Mesenchymal stem cell (in vitro differentiated cells and primary cell): ENCODE measurements around the gene OMD.

Experiments used
- DNase-seq: peaks from one replicate; pipeline ENCODE4 v3.0.0-alpha.2; 2013
- H2AFZ ChIP-seq: one replicate; pipeline ENCODE4 v1.6.1; 2013; ENCODE audit warnings: low read depth, mild to moderate bottlenecking, control low read depth, inconsistent platforms, low read length, moderate library complexity
- H2AK5ac ChIP-seq: 2 replicates; pipeline ENCODE4 v1.6.1; 2013; ENCODE audit warnings: low read length, moderate library complexity, mild to moderate bottlenecking, inconsistent platforms; ENCODE audit not compliant: severe bottlenecking
- H2BK120ac ChIP-seq: one replicate; pipeline ENCODE4 v1.6.1; 2013; ENCODE audit warnings: low read depth, mild to moderate bottlenecking, inconsistent platforms, low read length, moderate library complexity
- H2BK12ac ChIP-seq, 2 experiments: one replicate each; pipeline ENCODE4 v1.6.1; 2013; ENCODE audit warnings: inconsistent platforms in 2 of 2, low read length in 2 of 2, mild to moderate bottlenecking in 2 of 2, moderate library complexity in 2 of 2, control low read depth in 1 of 2
- H2BK15ac ChIP-seq: one replicate; pipeline ENCODE4 v1.6.1; 2013; ENCODE audit warnings: mild to moderate bottlenecking, low read depth, inconsistent platforms; ENCODE audit not compliant: poor library complexity, severe bottlenecking
- H2BK5ac ChIP-seq: 2 replicates; pipeline ENCODE4 v1.6.1; 2013; ENCODE audit warnings: low read depth, mild to moderate bottlenecking, low read length, control low read depth, inconsistent platforms; ENCODE audit not compliant: poor library complexity, severe bottlenecking
- H3K14ac ChIP-seq, 2 experiments: one replicate each; pipeline ENCODE4 v1.6.1; 2013; ENCODE audit warnings: inconsistent platforms in 2 of 2, low read length in 2 of 2, control low read depth in 1 of 2, mild to moderate bottlenecking in 1 of 2, moderate library complexity in 1 of 2
- H3K18ac ChIP-seq, 2 experiments: one replicate each; pipeline ENCODE4 v1.6.1; 2013; ENCODE audit warnings: inconsistent platforms in 2 of 2, low read length in 2 of 2, control low read depth in 1 of 2, low read depth in 1 of 2, mild to moderate bottlenecking in 1 of 2
- H3K23ac ChIP-seq, 2 experiments: one replicate each; pipeline ENCODE4 v1.6.1; 2013; ENCODE audit warnings: inconsistent platforms in 2 of 2, low read length in 2 of 2, mild to moderate bottlenecking in 2 of 2, moderate library complexity in 2 of 2, control low read depth in 1 of 2
- H3K27ac ChIP-seq: 2 replicates; pipeline ENCODE4 v1.5.1; 2013; ENCODE audit warnings: mild to moderate bottlenecking, moderate library complexity, low read length, control low read depth, inconsistent platforms; ENCODE audit not compliant: poor library complexity, severe bottlenecking
- H3K27me3 ChIP-seq, 2 experiments: 2 replicates each; pipeline versions ENCODE4 v1.6.1 to v1.7.0; 2013; ENCODE audit warnings: low read length in 2 of 2, mild to moderate bottlenecking in 2 of 2, moderate library complexity in 2 of 2, control low read depth in 1 of 2, inconsistent platforms in 1 of 2; ENCODE audit not compliant: control insufficient read depth in 1 of 2, insufficient read depth in 1 of 2
- H3K36me3 ChIP-seq, 2 experiments: 2 replicates each; pipeline versions ENCODE4 v1.6.1 to v1.7.0; 2013; ENCODE audit warnings: low read length in 2 of 2, control low read depth in 1 of 2, inconsistent platforms in 1 of 2, low read depth in 1 of 2, mild to moderate bottlenecking in 1 of 2; ENCODE audit not compliant: insufficient read depth in 2 of 2, control insufficient read depth in 1 of 2
- H3K4ac ChIP-seq, 2 experiments: one replicate each; pipeline ENCODE4 v1.6.1; 2013; ENCODE audit warnings: inconsistent platforms in 2 of 2, low read length in 2 of 2, mild to moderate bottlenecking in 2 of 2, moderate library complexity in 2 of 2, control low read depth in 1 of 2, low read depth in 1 of 2
- H3K4me1 ChIP-seq: 2 replicates; pipeline ENCODE4 v1.6.1; 2013; ENCODE audit warnings: low read depth, low read length, control low read depth; ENCODE audit not compliant: control insufficient read depth, insufficient read depth
- H3K4me2 ChIP-seq: 2 replicates; pipeline ENCODE4 v1.6.1; 2013; ENCODE audit warnings: low read length, mild to moderate bottlenecking, inconsistent platforms; ENCODE audit not compliant: poor library complexity, severe bottlenecking
- H3K4me3 ChIP-seq, 2 experiments: 2 replicates each; pipeline versions ENCODE4 v1.5.1 to v1.7.0; 2013; ENCODE audit warnings: low read length in 2 of 2, mild to moderate bottlenecking in 2 of 2, control low read depth in 1 of 2, low read depth in 1 of 2; ENCODE audit not compliant: insufficient read depth in 1 of 2
- H3K79me1 ChIP-seq: replicated peaks from 2 replicates; pipeline ENCODE4 v1.6.1; 2013; ENCODE audit warnings: mild to moderate bottlenecking, control low read depth, low read length, inconsistent platforms; ENCODE audit not compliant: poor library complexity, severe bottlenecking
- H3K9ac ChIP-seq: 2 replicates; pipeline ENCODE4 v1.7.0; 2013; ENCODE audit warnings: mild to moderate bottlenecking, low read length, moderate library complexity
- H3K9me3 ChIP-seq: 2 replicates; pipeline ENCODE4 v1.7.0; 2013; ENCODE audit warnings: mild to moderate bottlenecking, low read length; ENCODE audit not compliant: control insufficient read depth
- H4K8ac ChIP-seq: one replicate; pipeline ENCODE4 v1.6.1; 2013; ENCODE audit warnings: inconsistent platforms, mild to moderate bottlenecking, low read length, moderate library complexity
- H4K91ac ChIP-seq: one replicate; pipeline ENCODE4 v1.6.1; 2013; ENCODE audit warnings: mild to moderate bottlenecking, low read length, inconsistent platforms
- WGBS: methylation state at CpG from one replicate; pipeline ENCODE4 v1.1.7; 2013; ENCODE audit warnings: mixed read lengths; 5-methylcytosine and 5-hydroxymethylcytosine counted together

The OMD gene

GRCh38 chr9:92402826-92403745, 21.2 kb downstream of the OMD start:
- no peak overlapping the region for H3K4ac ChIP-seq
- no peak for DNase-seq
- H3K27ac ChIP-seq: no peak overlapping the region
- H2BK15ac ChIP-seq: no peak overlapping the region
- no peak overlapping the region for H3K14ac ChIP-seq
- H3K79me1 ChIP-seq: no peaks in the 10 kb centered on the region
- H3K4me1 ChIP-seq: no peaks in the 10 kb centered on the region
- no peak overlapping the region for H2AK5ac ChIP-seq
- H3K23ac ChIP-seq: no peak overlapping the region
- H3K9ac ChIP-seq: peak overlapping the region; percentile 83
- H3K4me2 ChIP-seq: no peak overlapping the region
- no peaks in the 10 kb centered on the region for H3K36me3 ChIP-seq
- no peaks in the 10 kb centered on the region for H3K27me3 ChIP-seq
- 91% methylated on average over 2 of the region's 5 CpGs for WGBS
- no peak overlapping the region for H4K8ac ChIP-seq
- H3K4me3 ChIP-seq: peak overlapping the region in 1 of 2 experiments; percentile 49
- no peak overlapping the region for H2BK5ac ChIP-seq
- H4K91ac ChIP-seq: no peak overlapping the region
- no peak overlapping the region for H3K18ac ChIP-seq
- no peak overlapping the region for H2BK12ac ChIP-seq
- no peaks in the 10 kb centered on the region for H3K9me3 ChIP-seq
- H2BK120ac ChIP-seq: no peak overlapping the region
- H2AFZ ChIP-seq: no peak overlapping the region

- Histone ChIP-seq H3K14ac (no peak overlapping the region), H2BK120ac (no peak overlapping the region), H3K18ac (no peak overlapping the region), H3K27ac (no peak overlapping the region), H3K4me2 (no peak overlapping the region), H3K23ac (no peak overlapping the region), H4K8ac (no peak overlapping the region), H3K9ac (peak overlapping the region; percentile 83), H2AK5ac (no peak overlapping the region), H2AFZ (no peak overlapping the region), H3K36me3 (no peaks in the 10 kb centered on the region), H2BK5ac (no peak overlapping the region), H3K9me3 (no peaks in the 10 kb centered on the region), H2BK12ac (no peak overlapping the region), H2BK15ac (no peak overlapping the region), H3K4ac (no peak overlapping the region), H3K4me3 (no peak overlapping the region), H3K27me3 (no peaks in the 10 kb centered on the region), H4K91ac (no peak overlapping the region), H3K4me1 (no peaks in the 10 kb centered on the region), H3K79me1 (no peaks in the 10 kb centered on the region)
- WGBS: 100% methylated on average over 1 of the region's 1 CpG
- DNase-seq: no peak
These were observed 21.9 kb downstream of the OMD start for GRCh38 chr9:92402360-92402759.

GRCh38 chr9:92397853-92398252, 26.4 kb downstream of the OMD start:
- Histone ChIP-seq H2BK15ac (no peak overlapping the region), H3K14ac (no peak overlapping the region), H3K9me3 (no peaks in the 10 kb centered on the region), H3K27me3 (no peaks in the 10 kb centered on the region), H2AK5ac (no peak overlapping the region), H3K4me2 (no peak overlapping the region), H4K8ac (no peak overlapping the region), H3K4ac (no peak overlapping the region), H3K4me1 (no peaks in the 10 kb centered on the region), H3K23ac (no peak overlapping the region), H3K9ac (no peak overlapping the region), H3K4me3 (no peak overlapping the region), H2BK120ac (no peak overlapping the region), H4K91ac (no peak overlapping the region), H2BK12ac (no peak overlapping the region), H2BK5ac (no peak overlapping the region), H2AFZ (no peak overlapping the region), H3K79me1 (no peaks in the 10 kb centered on the region), H3K36me3 (no peaks in the 10 kb centered on the region), H3K18ac (no peak overlapping the region), H3K27ac (no peak overlapping the region)
- DNase-seq: no peak
- WGBS: 95% methylated on average over 3 of the region's 3 CpGs

GRCh38 chr9:92395617-92396016, 28.7 kb downstream of the OMD start:
- Histone ChIP-seq H3K14ac (no peak overlapping the region), H3K4me2 (no peak overlapping the region), H2BK12ac (no peak overlapping the region), H2AFZ (no peak overlapping the region), H3K4me1 (no peaks in the 10 kb centered on the region), H3K27me3 (no peaks in the 10 kb centered on the region), H2BK120ac (no peak overlapping the region), H4K91ac (no peak overlapping the region), H2AK5ac (no peak overlapping the region), H3K23ac (no peak overlapping the region), H3K9me3 (no peaks in the 10 kb centered on the region), H3K18ac (no peak overlapping the region), H2BK5ac (no peak overlapping the region), H3K79me1 (no peaks in the 10 kb centered on the region), H4K8ac (no peak overlapping the region), H3K36me3 (no peaks in the 10 kb centered on the region), H2BK15ac (no peak overlapping the region), H3K9ac (no peak overlapping the region), H3K4ac (no peak overlapping the region), H3K4me3 (no peak overlapping the region), H3K27ac (no peak overlapping the region)
- DNase-seq: no peak
- WGBS: 100% methylated on average over 1 of the region's 1 CpG
